Superior temporal gyrus (tissue), 1 donor: ENCODE results near the gene CHMP6.

ENCODE experiments used
- DNase-seq: peaks from one replicate; pipeline ENCODE4 v3.0.0-alpha.2; 2016; ENCODE audit errors: extremely low spot score

Gene CHMP6

GRCh38 chr17:80970762-80971703 lies 20.6 kb upstream of the CHMP6 start:
- no peak for DNase-seq

GRCh38 chr17:80971704-80972304 lies 19.8 kb upstream of the CHMP6 start:
- DNase-seq: no peak

GRCh38 chr17:80976701-80977100 lies 14.9 kb upstream of the CHMP6 start:
- no peak for DNase-seq

- no peak for DNase-seq
Measured at GRCh38 chr17:80977172-80977571, 14.5 kb upstream of the CHMP6 start.

- no peak for DNase-seq
Measured at GRCh38 chr17:80978499-80979497, 12.8 kb upstream of the CHMP6 start.

- DNase-seq: no peak
Measured at GRCh38 chr17:80979547-80980378, 11.9 kb upstream of the CHMP6 start.

- DNase-seq: no peak
Measured at GRCh38 chr17:80980397-80981061, 11.1 kb upstream of the CHMP6 start.

- no peak for DNase-seq
Measured at GRCh38 chr17:80981062-80981902, 10.4 kb upstream of the CHMP6 start.

- DNase-seq: no peak
Measured at GRCh38 chr17:80981929-80982425, 9.7 kb upstream of the CHMP6 start.

- no peak for DNase-seq
Measured at GRCh38 chr17:80982426-80982974, 9.1 kb upstream of the CHMP6 start.

- DNase-seq: no peak
Measured at GRCh38 chr17:80983545-80983944, 8.1 kb upstream of the CHMP6 start.

GRCh38 chr17:80984749-80985148 lies 6.9 kb upstream of the CHMP6 start:
- DNase-seq: no peak

- DNase-seq: no peak
Measured at GRCh38 chr17:80986046-80986445, 5.6 kb upstream of the CHMP6 start.

- no peak for DNase-seq
Measured at GRCh38 chr17:80986816-80987475, 4.7 kb upstream of the CHMP6 start.

- no peak for DNase-seq
Measured at GRCh38 chr17:80987941-80988461, 3.6 kb upstream of the CHMP6 start.

GRCh38 chr17:80989586-80989913 lies 2.1 kb upstream of the CHMP6 start:
- DNase-seq: no peak

- no peak for DNase-seq
Measured at GRCh38 chr17:80990921-80991644, 558 bp upstream of the CHMP6 start.
